ENCODE data around the gene SVOPL. TPM values are rescaled to one million over a fixed set of nuclear protein-coding genes. Genes with fewer than 3 reads are reported as not detected.

Gene SVOPL
- total RNA-seq, 2 experiments from 2014 or later = not detected

- H3K27me3 Mint-ChIP-seq = no peaks in the 10 kb centered on the region
- ChIA-PET POLR2A (no interaction called here), CTCF (interaction anchor here (1.3 kb wide), 1 partner anchor 9 kb away, joined by 3 read pairs; no protein-coding TSS in a partner anchor)
- H3K36me3 ChIP-seq (ENCODE audit: insufficient read depth, low read length) = peaks cover 64% of the 10 kb centered on the region
- H3K4me3 Mint-ChIP-seq = no peak overlapping the region
- DNase-seq = no peak
- peaks cover 17 to 21% of the 10 kb centered on the region in 2 experiments for H3K9me3 ChIP-seq (ENCODE audit: control insufficient read depth in 1 of 2, insufficient read depth in 1 of 2, low read length in 2 of 2)
- ATAC-seq (ENCODE audit: poor library complexity) = no peak
- H3K27ac ChIP-seq (ENCODE audit: low read depth in 1 of 2, low read length in 2 of 2) = no peak overlapping the region
- intact Hi-C loops (cut with DNase I, micrococcal nuclease) = no loop called here
- no peak for TF ChIP-seq CTCF (IDR thresholded peaks at IDR 0.05)
- no peak overlapping the region for H3K4me3 ChIP-seq (ENCODE audit: low read length)
- H3K27ac Mint-ChIP-seq = no peak overlapping the region
- no peaks in the 10 kb centered on the region for H3K4me1 Mint-ChIP-seq (ENCODE audit: low read depth)
- no peaks in the 10 kb centered on the region for H3K4me1 ChIP-seq (ENCODE audit: insufficient read depth, low read length)
- H3K27me3 ChIP-seq (ENCODE audit: control insufficient read depth in 1 of 2, insufficient read depth in 2 of 2, low read length in 2 of 2) = no peaks in the 10 kb centered on the region
- peaks cover 7% of the 10 kb centered on the region for H3K9me3 Mint-ChIP-seq
- H3K36me3 Mint-ChIP-seq (ENCODE audit: low read depth) = peaks cover 97% of the 10 kb centered on the region
Measured at GRCh38 chr7:138569418-138569817, 131.7 kb downstream of the SVOPL start.

GRCh38 chr7:138568655-138569054, 132.5 kb downstream of the SVOPL start:
- CTCF ChIA-PET = interaction anchor here (0.6 to 0.7 kb wide), 2 partner anchors 10 to 109 kb away, joined by 3 read pairs; partner anchors contain the start of gene TRIM24
- H3K36me3 Mint-ChIP-seq (ENCODE audit: low read depth) = peaks cover 97% of the 10 kb centered on the region
- H3K9me3 ChIP-seq (ENCODE audit: control insufficient read depth in 1 of 2, insufficient read depth in 1 of 2, low read length in 2 of 2) = peaks cover 21 to 29% of the 10 kb centered on the region in 2 experiments

GRCh38 chr7:138565451-138566114, 135.6 kb downstream of the SVOPL start:
- intact Hi-C loops (cut with DNase I, micrococcal nuclease) = no loop called here
- ATAC-seq (ENCODE audit: poor library complexity) (no peak), DNase-seq (no peak)
- Mint-ChIP-seq H3K4me3 (no peak overlapping the region), H3K36me3 (ENCODE audit: low read depth) (peaks cover 98% of the 10 kb centered on the region), H3K4me1 (ENCODE audit: low read depth) (no peaks in the 10 kb centered on the region), H3K27ac (no peak overlapping the region), H3K27me3 (no peaks in the 10 kb centered on the region), H3K9me3 (peaks cover 21% of the 10 kb centered on the region)
- TF ChIP-seq CTCF (IDR thresholded peaks at IDR 0.05) = no peak
- ChIA-PET CTCF (no interaction called here), POLR2A (no interaction called here)
- Histone ChIP-seq H3K9me3 (ENCODE audit: control insufficient read depth in 1 of 2, insufficient read depth in 1 of 2, low read length in 2 of 2) (peaks cover 27 to 41% of the 10 kb centered on the region in 2 experiments), H3K27ac (ENCODE audit: low read depth in 1 of 2, low read length in 2 of 2) (no peak overlapping the region), H3K4me1 (ENCODE audit: insufficient read depth, low read length) (no peaks in the 10 kb centered on the region), H3K36me3 (ENCODE audit: insufficient read depth, low read length) (peaks cover 80% of the 10 kb centered on the region), H3K4me3 (ENCODE audit: low read length) (no peak overlapping the region), H3K27me3 (ENCODE audit: control insufficient read depth in 1 of 2, insufficient read depth in 2 of 2, low read length in 2 of 2) (no peaks in the 10 kb centered on the region)

More at GRCh38 chr7:138568655-138569054, 132.5 kb downstream of the SVOPL start:
- H3K4me1 Mint-ChIP-seq (ENCODE audit: low read depth) = no peaks in the 10 kb centered on the region
- Histone ChIP-seq H3K27ac (ENCODE audit: low read depth in 1 of 2, low read length in 2 of 2) (no peak overlapping the region), H3K27me3 (ENCODE audit: control insufficient read depth in 1 of 2, insufficient read depth in 2 of 2, low read length in 2 of 2) (no peaks in the 10 kb centered on the region), H3K36me3 (ENCODE audit: insufficient read depth, low read length) (peaks cover 66% of the 10 kb centered on the region), H3K4me3 (ENCODE audit: low read length) (no peak overlapping the region), H3K4me1 (ENCODE audit: insufficient read depth, low read length) (no peaks in the 10 kb centered on the region)
- POLR2A ChIA-PET = no interaction called here
- DNase-seq (no peak), ATAC-seq (ENCODE audit: poor library complexity) (no peak)
- H3K4me3 Mint-ChIP-seq = no peak overlapping the region
- peaks cover 10% of the 10 kb centered on the region for H3K9me3 Mint-ChIP-seq
- intact Hi-C loops (cut with DNase I, micrococcal nuclease) = no loop called here
- no peaks in the 10 kb centered on the region for H3K27me3 Mint-ChIP-seq
- H3K27ac Mint-ChIP-seq = no peak overlapping the region
- TF ChIP-seq CTCF (IDR thresholded peaks at IDR 0.05) = no peak

Measured in CD4-positive, alpha-beta T cell (primary cell).